Activated T-cell treated with anti-CD3 and anti-CD28 coated beads, Interleukin-2, amount 50 U/mL, for 48 hours (primary cell): ENCODE data around the gene DNAAF8.

Experiments used
- DNase-seq, 2 experiments: peaks; one replicate each; pipeline ENCODE4 v3.0.0-alpha.2; 2020

Gene DNAAF8

GRCh38 chr16:4734063-4734729 lies at the start of gene DNAAF8, which contains the start of gene ANKS3:
Gene DNAAF8, plus strand, starts transcription at chr16:4734537. Its CDS starts 1,978 bp downstream, at chr16:4736515.
Gene ANKS3, minus strand, starts transcription at chr16:4734271. Its CDS starts 4,122 bp downstream, at chr16:4730149.
- DNase-seq = peak; percentile 89 to 90

- no peak for DNase-seq
Observed at GRCh38 chr16:4684763-4685162, 49.6 kb upstream of the DNAAF8 start.

GRCh38 chr16:4685292-4685691 lies 49.0 kb upstream of the DNAAF8 start:
- DNase-seq = no peak

- DNase-seq = no peak
Observed at GRCh38 chr16:4685776-4686496, 48.4 kb upstream of the DNAAF8 start.

GRCh38 chr16:4686497-4687210 lies 47.7 kb upstream of the DNAAF8 start:
- no peak for DNase-seq

DNA sequence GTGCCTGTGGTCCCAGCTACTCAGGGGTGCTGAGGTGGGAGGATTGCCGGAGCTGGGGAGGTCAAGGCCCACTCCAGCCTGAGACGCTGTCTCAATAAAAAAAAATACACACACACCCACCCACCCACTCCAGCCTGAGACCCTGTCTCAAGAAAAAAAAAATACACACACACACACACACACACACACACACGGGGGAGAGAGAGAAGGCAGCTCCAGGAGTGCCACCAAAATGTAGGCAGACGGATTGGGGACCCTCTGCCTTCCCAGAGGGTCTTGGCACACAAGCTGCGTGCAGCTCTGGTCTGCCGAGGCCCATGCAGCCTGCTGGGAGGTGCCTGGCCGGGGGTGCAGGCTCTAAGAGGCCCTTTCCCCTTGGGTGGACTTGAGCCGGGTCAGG lies 46.9 kb upstream of the DNAAF8 start:
- DNase-seq = no peak

- DNase-seq = no peak
Observed at GRCh38 chr16:4687946-4688673, 46.2 kb upstream of the DNAAF8 start.

GRCh38 chr16:4688674-4689045 lies 45.7 kb upstream of the DNAAF8 start:
- DNase-seq = no peak

DNA sequence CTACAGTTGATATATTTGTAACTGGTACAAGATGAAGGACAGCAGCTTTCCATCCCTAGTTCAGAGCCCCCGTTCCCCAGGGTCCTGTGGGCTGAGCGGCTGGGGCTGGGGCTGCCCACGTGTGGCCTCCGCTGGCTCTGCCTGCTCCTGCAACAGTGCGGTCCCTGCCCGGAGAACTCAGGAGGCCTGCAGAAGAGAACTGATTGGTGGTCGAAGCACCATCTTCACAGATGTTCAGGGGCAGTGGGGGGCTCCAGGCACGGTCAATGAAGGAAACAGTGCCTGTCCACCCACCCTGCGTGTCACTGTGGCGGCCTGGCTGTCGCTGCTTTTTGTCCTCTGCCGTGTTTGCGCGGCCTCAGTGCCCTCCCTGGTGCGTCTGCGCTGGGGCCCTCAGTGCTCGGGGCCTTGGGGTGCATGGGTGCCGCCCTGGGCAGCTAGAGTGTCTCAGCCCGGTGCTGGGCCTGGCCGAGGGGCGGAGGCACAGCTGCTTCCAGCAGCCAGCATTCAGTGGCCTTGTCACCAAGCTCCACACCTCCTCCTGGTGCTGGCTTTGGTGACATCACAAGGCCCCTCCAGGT lies 45.2 kb upstream of the DNAAF8 start:
- no peak for DNase-seq

DNA sequence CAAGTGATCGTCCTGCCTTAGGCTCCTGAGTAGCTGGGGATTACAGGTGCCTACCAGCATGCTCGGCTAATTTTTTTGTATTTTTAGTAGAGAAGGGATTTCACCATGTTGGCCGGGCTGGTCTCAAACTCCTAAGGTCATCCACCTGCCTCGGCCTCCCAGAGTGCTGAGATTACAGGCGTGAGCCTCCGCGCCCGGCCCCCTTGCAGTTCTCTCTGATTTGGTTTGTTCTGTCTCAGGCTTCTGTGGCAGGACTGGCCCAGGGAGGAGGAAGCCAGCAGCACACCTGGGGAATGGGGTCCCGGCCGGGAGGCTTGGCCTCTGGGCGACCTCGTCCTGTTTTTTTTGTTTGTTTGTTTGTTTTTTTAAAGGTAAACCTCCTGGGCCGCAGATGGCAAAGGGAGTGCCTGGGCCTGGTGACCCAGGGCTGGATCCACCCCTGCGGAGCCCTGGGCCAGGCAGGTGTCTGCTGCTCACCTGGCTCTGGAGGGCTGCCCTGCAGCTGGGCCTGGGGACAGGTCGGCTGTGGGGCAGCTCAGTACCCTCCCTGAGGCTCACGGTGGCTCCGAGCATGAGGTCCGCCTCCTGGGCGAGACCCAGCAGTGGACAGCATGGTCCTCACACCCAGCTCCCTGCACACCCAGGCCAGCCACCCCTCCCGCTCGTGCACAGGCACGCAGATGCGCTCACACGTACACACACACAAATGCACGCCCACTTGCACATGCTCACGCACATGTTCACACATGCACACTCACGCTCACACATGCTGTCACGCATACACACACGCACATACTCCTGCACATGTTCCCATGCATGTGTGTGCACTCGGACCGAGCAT lies 44.3 kb upstream of the DNAAF8 start:
- DNase-seq = no peak

DNA sequence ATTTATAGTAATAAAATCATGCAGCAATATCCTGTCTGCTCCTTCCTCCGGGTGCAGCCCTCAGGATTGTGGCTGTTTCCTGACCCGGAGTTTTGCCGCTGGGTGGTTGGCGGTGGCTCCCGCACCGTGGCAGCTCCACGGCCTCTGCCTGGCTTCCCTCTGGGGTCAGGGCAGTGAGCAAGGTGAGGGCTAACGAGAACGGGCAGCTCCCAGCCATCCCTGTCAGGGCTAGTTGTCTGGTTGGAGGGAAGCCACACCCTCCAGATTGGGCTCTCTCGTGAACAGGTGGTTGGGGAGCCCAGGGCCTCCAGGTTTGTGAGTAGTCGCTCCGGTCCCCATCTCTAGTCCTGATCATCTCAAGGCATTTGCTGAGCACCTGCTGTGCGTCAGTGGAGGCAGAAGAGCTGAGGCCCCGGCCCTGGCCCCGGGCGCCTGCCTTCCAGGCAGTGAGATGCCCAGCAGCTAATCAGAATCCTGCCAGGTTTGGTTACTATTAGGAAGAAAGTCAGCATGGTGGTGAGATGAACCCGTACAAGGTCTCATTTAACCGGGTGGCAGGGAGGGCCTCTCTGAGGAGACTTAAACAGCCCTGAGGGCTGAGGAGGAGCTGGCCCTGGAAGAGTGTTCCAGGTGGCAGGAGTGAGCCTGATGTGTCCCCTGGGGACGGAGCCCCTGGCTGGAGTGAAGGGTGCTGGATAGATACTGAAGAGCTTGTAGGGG lies 43.2 kb upstream of the DNAAF8 start:
- no peak for DNase-seq

- DNase-seq = no peak
Observed at GRCh38 chr16:4691666-4692412, 42.5 kb upstream of the DNAAF8 start.

- DNase-seq = no peak
Observed at GRCh38 chr16:4692460-4693295, 41.7 kb upstream of the DNAAF8 start.

- peak; percentile 97 to 98 for DNase-seq
Observed at GRCh38 chr16:4693296-4693955, 40.9 kb upstream of the DNAAF8 start, which contains the start of gene NUDT16L1. Gene NUDT16L1, plus strand, starts transcription at chr16:4693562. Its CDS starts 165 bp downstream, at chr16:4693727.

DNA sequence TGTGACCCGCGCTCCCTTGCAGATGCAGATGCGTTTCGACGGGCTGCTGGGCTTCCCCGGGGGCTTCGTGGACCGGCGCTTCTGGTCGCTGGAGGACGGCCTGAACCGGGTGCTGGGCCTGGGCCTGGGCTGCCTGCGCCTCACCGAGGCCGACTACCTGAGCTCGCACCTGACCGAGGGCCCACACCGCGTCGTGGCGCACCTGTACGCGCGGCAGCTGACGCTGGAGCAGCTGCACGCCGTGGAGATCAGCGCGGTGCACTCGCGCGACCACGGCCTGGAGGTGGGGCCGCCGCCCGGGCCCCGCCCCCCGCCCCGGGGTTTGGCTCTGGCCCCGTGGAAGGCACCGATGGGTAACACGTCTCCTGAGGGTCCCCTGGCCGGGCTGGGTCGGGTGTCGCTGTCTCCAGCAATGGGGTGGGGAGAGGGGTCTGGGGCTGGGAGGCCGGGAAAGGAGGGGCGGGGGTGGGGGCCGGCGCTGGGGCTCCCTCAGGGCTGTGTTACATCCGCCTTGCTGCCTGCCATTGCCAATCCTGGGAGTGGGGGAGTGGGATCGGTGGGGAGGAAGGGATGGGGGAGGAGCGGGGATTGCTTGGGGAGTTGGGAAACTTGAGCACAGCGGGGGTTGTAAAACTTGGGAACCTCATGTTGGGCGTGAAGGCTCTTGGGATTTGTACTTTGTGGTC lies 40.2 kb upstream of the DNAAF8 start:
- DNase-seq = peak; percentile 63 to 68

DNA sequence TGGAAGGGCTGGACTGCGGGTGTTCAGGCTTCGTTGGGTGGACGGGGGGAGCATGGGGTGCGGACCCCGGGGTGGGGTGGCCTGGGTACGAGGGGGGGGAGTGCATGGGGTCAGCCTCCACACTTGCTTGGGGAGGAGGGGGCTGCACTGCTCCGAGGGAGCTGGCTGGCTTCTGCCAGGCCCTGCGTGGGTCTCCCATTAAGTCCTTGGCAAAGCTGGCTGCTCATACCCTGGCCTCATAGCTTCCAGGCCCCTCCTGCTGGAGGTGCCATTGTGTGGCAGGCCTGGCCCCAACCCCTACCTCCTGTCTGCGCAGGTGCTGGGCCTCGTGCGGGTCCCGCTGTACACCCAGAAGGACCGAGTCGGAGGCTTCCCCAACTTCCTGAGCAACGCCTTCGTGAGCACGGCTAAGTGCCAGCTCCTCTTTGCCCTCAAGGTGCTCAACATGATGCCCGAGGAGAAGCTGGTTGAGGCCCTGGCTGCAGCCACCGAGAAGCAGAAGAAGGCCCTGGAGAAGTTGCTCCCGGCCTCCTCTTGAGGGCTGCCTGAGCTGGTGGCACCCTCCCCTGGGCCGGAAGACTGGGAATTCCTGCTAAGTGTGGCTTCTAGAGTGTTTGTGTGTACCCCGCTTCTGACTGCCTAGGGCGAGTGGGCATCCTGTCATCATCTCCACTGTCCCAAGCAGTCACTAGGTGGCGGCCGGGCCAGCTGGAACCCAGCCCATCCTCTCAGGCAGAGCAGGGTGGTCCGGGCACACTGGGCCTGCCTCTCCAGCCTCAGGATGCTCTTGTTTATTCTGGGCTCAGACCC lies 39.5 kb upstream of the DNAAF8 start:
- DNase-seq = no peak
